ENCODE measurements around the gene P2RY12. TPM values are rescaled to one million over a fixed set of nuclear protein-coding genes. Genes with fewer than 3 reads are reported as not detected.

The P2RY12 gene
- total and polyA plus RNA-seq, 2 of the 4 experiments (the other 2 are of a cell fraction), result not detected

- H2BK5ac ChIP-seq (ENCODE audit: low read depth, low read length, poor library complexity, severe bottlenecking), result no peak overlapping the region
- H3K4me1 ChIP-seq (ENCODE audit: control insufficient read depth, insufficient read depth, low read length), result peaks cover 2% of the 10 kb centered on the region; the same call in 1 of the 2 replicates
- intact Hi-C loops (cut with micrococcal nuclease), result no loop called here
- H2BK20ac ChIP-seq (ENCODE audit: low read depth, low read length), result no peak overlapping the region
- no peak overlapping the region for H4K5ac ChIP-seq (ENCODE audit: low read depth, low read length)
- no peak overlapping the region for H2BK120ac ChIP-seq (ENCODE audit: low read depth, low read length)
- POLR2A ChIA-PET (ENCODE audit: unreplicated experiment), result no interaction called here
- no peaks in the 10 kb centered on the region for H4K20me1 ChIP-seq (ENCODE audit: insufficient read depth, low read length)
- H3K36me3 ChIP-seq (ENCODE audit: control insufficient read depth, insufficient read depth, low read length), result no peaks in the 10 kb centered on the region
- no peak overlapping the region for H3K14ac ChIP-seq (replicated peaks; ENCODE audit: low read depth, low read length)
- DNase-seq, result peak; percentile 20
- dilution Hi-C loops (cut with HindIII; ENCODE audit: low sequenced_read_pairs, unreplicated experiment), result no loop called here
- TF ChIP-seq BHLHE40 (IDR thresholded peaks at IDR 0.05; ENCODE audit: low read depth, low read length) (no peak), MAFK (IDR thresholded peaks at IDR 0.05; ENCODE audit: low read depth, low read length) (no peak), RCOR1 (IDR thresholded peaks at IDR 0.05; ENCODE audit: insufficient replicate concordance, low read length) (no peak), CTCF (conservative IDR thresholded peaks at IDR 0.05; ENCODE audit: low read depth, low read length) (no peak), POLR2A (IDR thresholded peaks at IDR 0.05; ENCODE audit: low read depth, low read length) (no peak), RAD21 (IDR thresholded peaks at IDR 0.05; ENCODE audit: low read length) (no peak), ELK1 (IDR thresholded peaks at IDR 0.05; ENCODE audit: borderline replicate concordance, low read depth, low read length) (no peak), NFE2L2 (IDR thresholded peaks at IDR 0.05; ENCODE audit: low read depth, low read length) (no peak), CEBPB (IDR thresholded peaks at IDR 0.05; ENCODE audit: low read depth, low read length) (no peak)
- CTCF ChIA-PET, result interaction anchor here (0.5 kb wide), 1 partner anchor 565 kb away, joined by 5 read pairs; no protein-coding TSS in a partner anchor
- in situ Hi-C loops (cut with MboI; ENCODE audit: low sequenced_read_pairs), result no loop called here
- no TSS peak for BruUV-seq (replicated peaks)
- no peaks in the 10 kb centered on the region for H3K9me3 ChIP-seq (ENCODE audit: control insufficient read depth, insufficient read depth, low read length)
- H3K23ac ChIP-seq (ENCODE audit: low read depth, low read length), result no peak overlapping the region
- no peak overlapping the region for H2AK9ac ChIP-seq (replicated peaks; ENCODE audit: low read depth, low read length, poor library complexity)
- H3K9ac ChIP-seq (ENCODE audit: low read depth, low read length), result no peak overlapping the region
- no peaks in the 10 kb centered on the region for H3K27me3 ChIP-seq (ENCODE audit: control insufficient read depth, insufficient read depth, low read length)
- no peak overlapping the region for H3K4me3 ChIP-seq (ENCODE audit: insufficient read depth, low read depth, low read length)
- no peak overlapping the region for H3K4ac ChIP-seq (ENCODE audit: low read depth, low read length)
- H4K8ac ChIP-seq (ENCODE audit: low read depth in 2 of 2, low read length in 2 of 2), result no peak overlapping the region
- H3K27ac ChIP-seq (ENCODE audit: insufficient read depth, low read length), result no peak overlapping the region
- no peak overlapping the region for H2BK15ac ChIP-seq (ENCODE audit: low read depth, low read length)
- H3K18ac ChIP-seq (ENCODE audit: low read depth, low read length), result no peak overlapping the region
- H3K4me2 ChIP-seq (ENCODE audit: low read depth, low read length), result no peak overlapping the region
- H3K56ac ChIP-seq (ENCODE audit: extremely low read depth, insufficient read depth, low read length), result no peak overlapping the region
- H2AFZ ChIP-seq (replicated peaks; ENCODE audit: low read length, poor library complexity), result no peak overlapping the region
- no peak overlapping the region for H4K91ac ChIP-seq (ENCODE audit: insufficient read depth, low read depth, low read length)
- no peaks in the 10 kb centered on the region for H3K79me1 ChIP-seq (ENCODE audit: low read depth in 1 of 2, low read length in 2 of 2)
- no peak overlapping the region for H2AK5ac ChIP-seq (ENCODE audit: low read depth, low read length)
- no peak; the same call in 1 of the 2 replicates for ATAC-seq (ENCODE audit: low read depth)
- H3K9me1 ChIP-seq (ENCODE audit: insufficient read depth, low read length), result no peaks in the 10 kb centered on the region
Observed at GRCh38 chr3:151330899-151331298, 53.7 kb downstream of the P2RY12 start.
